GM13976 (cell line): ENCODE data around the gene CT47A1.
"Not testable (repeated sequence)": the region's sequence is repeated elsewhere in the genome, so short reads cannot be mapped to it uniquely, and the experiment has no call there.

Experiments
- DNase-seq: peaks from one replicate; pipeline ENCODE4 v3.0.0; 2012; ENCODE audit warnings: low spot score
- in situ Hi-C: fragments of 300-500 bp; cut with MboI; formaldehyde crosslinking; loops from one replicate; pipeline ENCODE4 v1.12.0; 2022; ENCODE audit warnings: low sequenced_read_pairs, mixed read lengths, inconsistent platforms; ENCODE audit not compliant: unreplicated experiment
- TF ChIP-seq, protein P1 (sequence below): IDR thresholded peaks from 2 replicates; pipeline ENCODE4 v1.5.1; 2012; ENCODE audit warnings: borderline replicate concordance, mild to moderate bottlenecking; ENCODE audit not compliant: insufficient read depth; ENCODE audit errors: extremely low read depth, missing control alignments, control extremely low read depth

Gene CT47A1

DNA sequence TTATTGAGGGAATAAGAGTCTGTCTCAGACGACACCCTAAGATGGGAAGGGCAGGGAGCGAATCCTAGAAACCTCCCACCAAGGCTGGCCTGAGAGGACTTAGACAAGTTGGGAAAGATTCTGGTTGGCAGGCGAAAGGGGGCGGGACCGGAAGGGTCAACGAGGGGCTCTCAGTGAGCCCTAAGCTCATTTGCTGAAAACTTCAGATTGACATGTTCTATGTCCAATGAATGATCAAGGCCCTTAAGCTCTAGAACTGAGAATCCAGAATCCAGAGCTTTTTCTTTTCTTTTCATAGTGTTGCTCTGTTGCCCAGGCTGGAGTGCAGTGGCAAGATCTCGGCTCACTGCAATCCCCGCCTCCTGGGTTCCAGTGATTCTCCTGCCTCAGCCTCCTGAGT, at the start of gene CT47A1:
Gene CT47A1 (minus strand): TSS at position 101 of the 400 bp plus-strand sequence. CDS start 231 bp downstream, outside the sequence.
- in situ Hi-C loops, DNase-seq: not testable (repeated sequence)

DNA sequence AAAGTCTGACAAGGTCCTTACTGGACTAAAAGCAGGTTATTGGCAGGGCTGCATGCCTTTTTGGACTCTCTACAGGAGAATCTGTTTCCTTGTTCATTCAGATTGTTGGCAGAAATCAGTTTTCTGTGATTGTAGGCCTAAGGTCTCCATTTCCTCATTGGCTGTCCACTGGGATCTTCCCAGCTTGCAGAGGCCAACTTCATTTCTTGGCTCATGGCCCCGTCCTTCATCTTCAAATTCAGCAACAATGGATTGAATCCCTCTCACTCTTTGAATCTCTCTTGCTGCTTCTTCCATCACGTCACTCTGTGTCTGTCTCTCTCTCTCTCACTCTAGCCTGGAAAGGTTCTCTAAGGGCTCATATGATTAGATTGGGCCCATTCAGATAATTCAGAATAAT, 47.0 kb upstream of the CT47A1 start:
- DNase-seq = no peak
- in situ Hi-C loops = no loop called here
- TF ChIP-seq, protein P1, sequence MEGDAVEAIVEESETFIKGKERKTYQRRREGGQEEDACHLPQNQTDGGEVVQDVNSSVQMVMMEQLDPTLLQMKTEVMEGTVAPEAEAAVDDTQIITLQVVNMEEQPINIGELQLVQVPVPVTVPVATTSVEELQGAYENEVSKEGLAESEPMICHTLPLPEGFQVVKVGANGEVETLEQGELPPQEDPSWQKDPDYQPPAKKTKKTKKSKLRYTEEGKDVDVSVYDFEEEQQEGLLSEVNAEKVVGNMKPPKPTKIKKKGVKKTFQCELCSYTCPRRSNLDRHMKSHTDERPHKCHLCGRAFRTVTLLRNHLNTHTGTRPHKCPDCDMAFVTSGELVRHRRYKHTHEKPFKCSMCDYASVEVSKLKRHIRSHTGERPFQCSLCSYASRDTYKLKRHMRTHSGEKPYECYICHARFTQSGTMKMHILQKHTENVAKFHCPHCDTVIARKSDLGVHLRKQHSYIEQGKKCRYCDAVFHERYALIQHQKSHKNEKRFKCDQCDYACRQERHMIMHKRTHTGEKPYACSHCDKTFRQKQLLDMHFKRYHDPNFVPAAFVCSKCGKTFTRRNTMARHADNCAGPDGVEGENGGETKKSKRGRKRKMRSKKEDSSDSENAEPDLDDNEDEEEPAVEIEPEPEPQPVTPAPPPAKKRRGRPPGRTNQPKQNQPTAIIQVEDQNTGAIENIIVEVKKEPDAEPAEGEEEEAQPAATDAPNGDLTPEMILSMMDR = no peak

DNA sequence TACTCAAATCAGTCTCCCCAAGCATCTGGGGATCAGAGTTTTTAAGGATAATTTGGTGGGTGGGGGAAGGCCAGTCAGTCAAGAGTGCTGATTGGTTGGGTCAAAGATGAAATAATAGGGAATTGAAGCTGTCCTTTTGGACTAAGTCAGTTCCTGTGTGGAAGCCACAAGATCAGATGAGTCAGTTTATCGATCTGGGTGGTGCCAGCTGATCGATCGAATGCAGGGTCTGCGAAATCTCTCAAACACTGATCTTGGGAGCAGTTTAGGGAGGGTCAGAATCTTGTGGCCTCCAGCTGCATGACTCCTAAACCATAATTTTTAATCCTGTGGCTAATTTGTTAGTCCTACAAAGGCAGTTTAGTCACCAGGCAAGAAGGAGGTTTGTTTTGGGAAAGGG, 44.5 kb upstream of the CT47A1 start:
- no peak for DNase-seq
- TF ChIP-seq, protein P1 = no peak
- in situ Hi-C loops = no loop called here

DNA sequence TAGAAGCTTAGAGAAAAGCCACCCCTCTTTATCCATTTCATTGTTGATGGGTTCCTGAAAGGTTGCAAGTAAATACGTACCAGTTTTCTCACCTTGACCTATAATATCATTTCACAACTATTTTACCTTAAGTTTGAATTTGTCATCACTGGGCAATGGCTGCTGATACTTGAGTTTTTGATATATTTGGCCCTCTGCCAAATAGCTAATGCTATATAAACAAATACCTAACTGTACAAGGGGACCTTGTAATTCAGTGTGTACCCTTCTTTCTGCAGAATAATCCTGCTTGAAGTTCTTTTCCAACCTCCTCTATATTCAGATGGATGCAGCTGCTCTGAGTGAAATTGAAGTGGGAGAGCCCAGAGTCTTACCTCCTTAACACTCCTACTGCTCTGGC, 42.9 kb upstream of the CT47A1 start:
- in situ Hi-C loops = no loop called here
- no peak for DNase-seq
- TF ChIP-seq, protein P1 = no peak

DNA sequence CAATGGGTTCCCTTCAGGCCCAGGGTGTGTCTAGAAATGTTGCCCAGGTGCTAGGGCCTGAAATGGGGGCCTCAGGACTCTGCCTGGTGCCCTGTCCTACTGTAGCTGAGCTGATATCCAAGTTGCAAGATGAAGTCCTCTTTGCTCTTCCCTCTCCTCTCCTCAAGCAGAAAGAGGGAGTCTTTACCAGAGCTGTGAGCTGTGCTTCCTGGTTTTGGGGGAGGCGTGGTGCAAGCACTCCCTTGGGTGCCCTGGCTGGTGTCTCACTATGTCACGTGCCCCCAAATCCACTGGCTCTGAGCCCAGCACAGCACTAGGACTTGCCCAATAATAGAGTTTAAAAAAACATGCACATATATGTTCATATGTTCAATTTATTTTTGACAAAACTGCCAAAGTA, 29.3 kb upstream of the CT47A1 start:
- no peak for DNase-seq
- in situ Hi-C loops = no loop called here
- TF ChIP-seq, protein P1 = no peak

DNA sequence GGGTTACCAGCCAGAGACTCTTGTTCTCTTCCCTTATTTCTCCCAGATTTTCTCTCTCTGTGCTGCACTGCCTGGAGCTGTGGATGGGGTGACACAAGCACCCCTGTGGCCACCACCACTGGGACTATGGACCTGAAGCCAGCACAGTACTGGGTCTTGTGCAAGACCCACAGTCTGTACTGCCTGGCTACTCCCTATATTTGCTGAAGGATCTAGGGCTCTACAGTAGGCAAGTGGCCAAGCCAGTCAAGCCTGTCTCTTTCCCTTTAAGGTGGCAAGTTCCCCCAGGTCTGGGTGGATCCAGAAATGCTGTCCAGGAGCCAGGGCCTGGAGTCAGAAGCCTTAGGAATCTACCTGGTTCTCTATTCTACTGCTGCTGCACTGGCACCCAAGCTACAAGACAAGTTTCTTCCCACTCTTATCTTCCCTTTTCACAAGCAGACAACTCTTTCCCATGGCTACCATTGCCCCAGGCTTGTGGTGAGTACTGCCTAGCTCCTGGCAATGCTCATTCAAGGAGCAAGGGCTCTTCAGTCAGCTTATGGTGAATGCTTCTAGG, 28.4 kb upstream of the CT47A1 start:
- in situ Hi-C loops = no loop called here
- TF ChIP-seq, protein P1 = no peak
- DNase-seq = no peak

DNA sequence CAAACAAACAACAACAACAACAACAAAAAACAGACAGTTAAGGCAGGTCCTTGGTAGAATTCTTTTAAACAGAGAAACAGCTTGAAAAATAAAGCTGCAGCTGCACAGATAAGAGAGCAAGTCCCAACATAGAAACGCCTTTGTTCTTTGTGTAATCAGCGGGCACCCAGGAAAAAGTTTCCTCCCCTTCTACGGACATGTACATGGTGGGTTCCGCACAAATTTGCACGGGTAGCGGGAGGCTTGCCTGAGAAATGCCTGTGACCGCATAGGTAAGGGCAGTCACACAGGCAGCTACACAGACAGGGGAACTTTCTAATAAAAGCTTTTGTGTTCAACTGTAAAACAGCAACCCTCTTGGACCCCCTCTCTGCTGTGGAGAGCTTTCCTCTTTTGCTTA, 25.7 kb upstream of the CT47A1 start:
- in situ Hi-C loops = no loop called here
- TF ChIP-seq, protein P1 = no peak

More for the DNA sequence above, 25.7 kb upstream of the CT47A1 start:
- no peak for DNase-seq
